Neural cell (in vitro differentiated cells): ENCODE data around the gene SMARCC1.

Experiments
- EP300 ChIP-seq: fragments of 450-650 bp; conservative IDR thresholded peaks from 2 replicates; pipeline ENCODE4 v1.6.1; 2014; ENCODE audit warnings: antibody characterized with exemption, mild to moderate bottlenecking, moderate library complexity; ENCODE audit not compliant: poor library complexity, severe bottlenecking
- EZH2 ChIP-seq: fragments of 200-600, 300-800 bp; shearing (Covaris generic), sonication (generic); IDR thresholded peaks from 2 replicates; pipeline ENCODE4 v1.6.1; 2014; ENCODE audit warnings: antibody characterized with exemption, low read length, borderline replicate concordance, mild to moderate bottlenecking; ENCODE audit not compliant: insufficient read depth, poor library complexity, severe bottlenecking
- POLR2AphosphoS5 ChIP-seq: IDR thresholded peaks from 2 replicates; pipeline ENCODE4 v1.6.1; 2012
- TAF1 ChIP-seq: IDR thresholded peaks from 2 replicates; pipeline ENCODE4 v1.6.1; 2012; ENCODE audit warnings: low read depth
- TF ChIP-seq, protein P1 (sequence below): fragments of 450-650 bp; IDR thresholded peaks from 2 replicates; pipeline ENCODE4 v1.5.1; 2014; ENCODE audit warnings: antibody characterized with exemption, mild to moderate bottlenecking, moderate library complexity; ENCODE audit not compliant: poor library complexity, severe bottlenecking
- TF ChIP-seq, protein P2 (sequence below): IDR thresholded peaks from 2 replicates; pipeline ENCODE4 v1.6.1; 2012; ENCODE audit warnings: borderline replicate concordance

DNA sequence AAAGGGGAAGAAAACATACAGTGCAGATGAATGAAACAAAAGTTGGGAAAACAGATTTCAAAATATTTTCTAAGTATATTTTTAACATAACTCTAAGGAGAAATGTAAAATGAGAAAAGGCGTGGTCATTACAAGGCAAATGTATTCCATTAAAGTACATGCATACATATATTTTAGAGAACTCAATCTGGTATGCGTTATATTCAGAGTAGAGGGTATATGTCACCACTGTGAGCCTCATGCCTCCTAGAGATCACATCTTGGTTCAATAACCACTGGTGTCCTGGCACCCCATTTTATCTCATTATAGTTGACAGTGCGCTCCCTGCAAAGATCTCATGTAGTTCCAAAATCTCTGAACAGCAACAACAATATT is 77.5 kb downstream of the SMARCC1 start:
- TF ChIP-seq, protein P1, sequence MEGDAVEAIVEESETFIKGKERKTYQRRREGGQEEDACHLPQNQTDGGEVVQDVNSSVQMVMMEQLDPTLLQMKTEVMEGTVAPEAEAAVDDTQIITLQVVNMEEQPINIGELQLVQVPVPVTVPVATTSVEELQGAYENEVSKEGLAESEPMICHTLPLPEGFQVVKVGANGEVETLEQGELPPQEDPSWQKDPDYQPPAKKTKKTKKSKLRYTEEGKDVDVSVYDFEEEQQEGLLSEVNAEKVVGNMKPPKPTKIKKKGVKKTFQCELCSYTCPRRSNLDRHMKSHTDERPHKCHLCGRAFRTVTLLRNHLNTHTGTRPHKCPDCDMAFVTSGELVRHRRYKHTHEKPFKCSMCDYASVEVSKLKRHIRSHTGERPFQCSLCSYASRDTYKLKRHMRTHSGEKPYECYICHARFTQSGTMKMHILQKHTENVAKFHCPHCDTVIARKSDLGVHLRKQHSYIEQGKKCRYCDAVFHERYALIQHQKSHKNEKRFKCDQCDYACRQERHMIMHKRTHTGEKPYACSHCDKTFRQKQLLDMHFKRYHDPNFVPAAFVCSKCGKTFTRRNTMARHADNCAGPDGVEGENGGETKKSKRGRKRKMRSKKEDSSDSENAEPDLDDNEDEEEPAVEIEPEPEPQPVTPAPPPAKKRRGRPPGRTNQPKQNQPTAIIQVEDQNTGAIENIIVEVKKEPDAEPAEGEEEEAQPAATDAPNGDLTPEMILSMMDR = no peak
- TF ChIP-seq EP300 (no peak), TAF1 (no peak), POLR2AphosphoS5 (no peak), EZH2 (no peak)
- TF ChIP-seq, protein P2, sequence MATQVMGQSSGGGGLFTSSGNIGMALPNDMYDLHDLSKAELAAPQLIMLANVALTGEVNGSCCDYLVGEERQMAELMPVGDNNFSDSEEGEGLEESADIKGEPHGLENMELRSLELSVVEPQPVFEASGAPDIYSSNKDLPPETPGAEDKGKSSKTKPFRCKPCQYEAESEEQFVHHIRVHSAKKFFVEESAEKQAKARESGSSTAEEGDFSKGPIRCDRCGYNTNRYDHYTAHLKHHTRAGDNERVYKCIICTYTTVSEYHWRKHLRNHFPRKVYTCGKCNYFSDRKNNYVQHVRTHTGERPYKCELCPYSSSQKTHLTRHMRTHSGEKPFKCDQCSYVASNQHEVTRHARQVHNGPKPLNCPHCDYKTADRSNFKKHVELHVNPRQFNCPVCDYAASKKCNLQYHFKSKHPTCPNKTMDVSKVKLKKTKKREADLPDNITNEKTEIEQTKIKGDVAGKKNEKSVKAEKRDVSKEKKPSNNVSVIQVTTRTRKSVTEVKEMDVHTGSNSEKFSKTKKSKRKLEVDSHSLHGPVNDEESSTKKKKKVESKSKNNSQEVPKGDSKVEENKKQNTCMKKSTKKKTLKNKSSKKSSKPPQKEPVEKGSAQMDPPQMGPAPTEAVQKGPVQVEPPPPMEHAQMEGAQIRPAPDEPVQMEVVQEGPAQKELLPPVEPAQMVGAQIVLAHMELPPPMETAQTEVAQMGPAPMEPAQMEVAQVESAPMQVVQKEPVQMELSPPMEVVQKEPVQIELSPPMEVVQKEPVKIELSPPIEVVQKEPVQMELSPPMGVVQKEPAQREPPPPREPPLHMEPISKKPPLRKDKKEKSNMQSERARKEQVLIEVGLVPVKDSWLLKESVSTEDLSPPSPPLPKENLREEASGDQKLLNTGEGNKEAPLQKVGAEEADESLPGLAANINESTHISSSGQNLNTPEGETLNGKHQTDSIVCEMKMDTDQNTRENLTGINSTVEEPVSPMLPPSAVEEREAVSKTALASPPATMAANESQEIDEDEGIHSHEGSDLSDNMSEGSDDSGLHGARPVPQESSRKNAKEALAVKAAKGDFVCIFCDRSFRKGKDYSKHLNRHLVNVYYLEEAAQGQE = no peak
